Liver (tissue), 9 donors: ENCODE data around the gene PRPF19. TPM values are rescaled to one million over a fixed set of nuclear protein-coding genes. Genes with fewer than 3 reads are reported as not detected.

Experiments
- DNase-seq: peaks from one replicate; pipeline ENCODE4 v3.0.0-alpha.2; 2017; ENCODE audit warnings: low spot score
- H3K27ac ChIP-seq, 2 donors: one replicate each; pipeline ENCODE4 v1.7.0; 2013; ENCODE audit warnings: inconsistent platforms in 2 of 2, low read length in 2 of 2, control low read depth in 1 of 2, low read depth in 1 of 2, mild to moderate bottlenecking in 1 of 2
- H3K27me3 ChIP-seq, 4 donors: one replicate each; pipeline versions ENCODE4 v1.6.1 to v1.7.0; 2013; ENCODE audit warnings: low read length in 3 of 4, inconsistent platforms in 1 of 4, mild to moderate bottlenecking in 1 of 4, moderate library complexity in 1 of 4; ENCODE audit not compliant: control insufficient read depth in 4 of 4, insufficient read depth in 4 of 4
- H3K36me3 ChIP-seq, 4 donors: one replicate each; pipeline versions ENCODE4 v1.6.1 to v1.7.0; 2013; ENCODE audit warnings: low read length in 3 of 4, mild to moderate bottlenecking in 3 of 4, low read depth in 1 of 4, moderate library complexity in 1 of 4; ENCODE audit not compliant: control insufficient read depth in 4 of 4, insufficient read depth in 3 of 4
- H3K4me1 ChIP-seq, 4 donors: one replicate each; pipeline versions ENCODE4 v1.6.1 to v1.7.0; 2013; ENCODE audit warnings: low read length in 3 of 4, mild to moderate bottlenecking in 3 of 4, moderate library complexity in 1 of 4; ENCODE audit not compliant: control insufficient read depth in 4 of 4, insufficient read depth in 4 of 4
- H3K4me3 ChIP-seq, 3 donors: one replicate each; pipeline versions ENCODE4 v1.6.1 to v1.7.0; 2013; ENCODE audit warnings: low read length in 3 of 3, control low read depth in 1 of 3, low read depth in 1 of 3, mild to moderate bottlenecking in 1 of 3
- H3K9ac ChIP-seq, 2 donors: one replicate each; pipeline ENCODE4 v1.7.0; 2013; ENCODE audit warnings: low read length in 2 of 2, mild to moderate bottlenecking in 2 of 2, moderate library complexity in 2 of 2, control low read depth in 1 of 2, low read depth in 1 of 2
- H3K9me3 ChIP-seq, 4 donors: one replicate each; pipeline versions ENCODE4 v1.6.1 to v1.7.0; 2013; ENCODE audit warnings: low read length in 3 of 4; ENCODE audit not compliant: control insufficient read depth in 4 of 4
- EGR1 ChIP-seq, 2 donors: IDR thresholded peaks; 2 replicates each; pipeline ENCODE4 v1.6.1; 2016 to 2018; ENCODE audit warnings: antibody characterized with exemption in 2 of 2, low read depth in 2 of 2
- FOXA1 ChIP-seq: IDR thresholded peaks from 2 replicates; pipeline ENCODE4 v1.6.1; 2016; ENCODE audit warnings: antibody characterized with exemption
- FOXA2 ChIP-seq: IDR thresholded peaks from 2 replicates; pipeline ENCODE4 v1.6.1; 2016; ENCODE audit warnings: antibody characterized with exemption
- GABPA ChIP-seq, 2 donors: IDR thresholded peaks in 1 of 2; conservative IDR thresholded peaks in 1 of 2; 2 replicates each; pipeline ENCODE4 v1.6.1; 2016; ENCODE audit warnings: antibody characterized with exemption in 2 of 2, mild to moderate bottlenecking in 1 of 2, moderate library complexity in 1 of 2
- HNF4A ChIP-seq, 2 donors: conservative IDR thresholded peaks; 2 replicates each; pipeline ENCODE4 v1.6.1; 2016; ENCODE audit warnings: antibody characterized with exemption in 2 of 2, mild to moderate bottlenecking in 2 of 2
- HNF4G ChIP-seq: IDR thresholded peaks from 2 replicates; pipeline ENCODE4 v1.6.1; 2016; ENCODE audit warnings: antibody characterized with exemption
- JUND ChIP-seq, 2 donors: IDR thresholded peaks; 2 replicates each; pipeline ENCODE4 v1.6.1; 2016; ENCODE audit warnings: antibody characterized with exemption in 2 of 2
- NR2F2 ChIP-seq: IDR thresholded peaks from 2 replicates; pipeline ENCODE4 v1.6.1; 2016; ENCODE audit warnings: antibody characterized with exemption
- RAD21 ChIP-seq, 2 donors: IDR thresholded peaks; 2 replicates each; pipeline ENCODE4 v1.6.1; 2016; ENCODE audit warnings: antibody characterized with exemption in 2 of 2, mild to moderate bottlenecking in 2 of 2
- RXRA ChIP-seq, 2 donors: IDR thresholded peaks; 2 replicates each; pipeline ENCODE4 v1.6.1; 2017 to 2018; ENCODE audit warnings: antibody characterized with exemption in 2 of 2, mild to moderate bottlenecking in 1 of 2
- SP1 ChIP-seq: IDR thresholded peaks from 2 replicates; pipeline ENCODE4 v1.6.1; 2018; ENCODE audit warnings: antibody characterized with exemption, mild to moderate bottlenecking
- TAF1 ChIP-seq: conservative IDR thresholded peaks from 2 replicates; pipeline ENCODE4 v1.6.1; 2016; ENCODE audit warnings: antibody characterized with exemption, mild to moderate bottlenecking
- YY1 ChIP-seq: IDR thresholded peaks from 2 replicates; pipeline ENCODE4 v1.6.1; 2016; ENCODE audit warnings: antibody characterized with exemption, mild to moderate bottlenecking
- WGBS: extraction: QIAGEN DNeasy Blood & Tissue Kit; methylation state at CpG from one replicate; pipeline ENCODE4 v1.1.7; 2013; 5-methylcytosine and 5-hydroxymethylcytosine counted together
- polyA plus RNA-seq, 2 donors: library from polyadenylated mRNA; stranded (reverse) in 1 of 2; unstranded in 1 of 2; fragments of 200-250 nt in 1 of 2; fragments of >200 nt in 1 of 2; fragmentation: Nextera tagmentation in 1 of 2; extraction: Ambion mirVana in 1 of 2; gene quantifications; one replicate each; pipeline versions ENCODE4 v1.2.1 to v1.2.3, GENCODE V29; 2013 to 2015
- total RNA-seq, 2 donors: library from RNA; depleted of rRNA; stranded (reverse); fragments of >200 nt; gene quantifications; one replicate each; pipeline ENCODE4 v1.2.3, GENCODE V29; 2014
- TF ChIP-seq, protein P1 (sequence below): IDR thresholded peaks from 2 replicates; pipeline ENCODE4 v1.6.1; 2016; ENCODE audit warnings: antibody characterized with exemption
- TF ChIP-seq, protein P2 (sequence below): IDR thresholded peaks from 2 replicates; pipeline ENCODE4 v1.6.1; 2016; ENCODE audit warnings: antibody characterized with exemption, mild to moderate bottlenecking
- TF ChIP-seq, protein P3 (sequence below): IDR thresholded peaks from 2 replicates; pipeline ENCODE4 v1.6.1; 2016; ENCODE audit warnings: antibody characterized with exemption
- TF ChIP-seq, protein P4 (sequence below): IDR thresholded peaks from 2 replicates; pipeline ENCODE4 v1.6.1; 2016; ENCODE audit warnings: antibody characterized with exemption
- donor health status: healthy.
- donor health status: healthy.
- donor health status: healthy.
- donor health status: healthy.
- donor health status: healthy.

PRPF19 gene
- total and polyA plus RNA-seq, 4 donors, result 25.4 to 57.1 (median 40.4) TPM

DNA sequence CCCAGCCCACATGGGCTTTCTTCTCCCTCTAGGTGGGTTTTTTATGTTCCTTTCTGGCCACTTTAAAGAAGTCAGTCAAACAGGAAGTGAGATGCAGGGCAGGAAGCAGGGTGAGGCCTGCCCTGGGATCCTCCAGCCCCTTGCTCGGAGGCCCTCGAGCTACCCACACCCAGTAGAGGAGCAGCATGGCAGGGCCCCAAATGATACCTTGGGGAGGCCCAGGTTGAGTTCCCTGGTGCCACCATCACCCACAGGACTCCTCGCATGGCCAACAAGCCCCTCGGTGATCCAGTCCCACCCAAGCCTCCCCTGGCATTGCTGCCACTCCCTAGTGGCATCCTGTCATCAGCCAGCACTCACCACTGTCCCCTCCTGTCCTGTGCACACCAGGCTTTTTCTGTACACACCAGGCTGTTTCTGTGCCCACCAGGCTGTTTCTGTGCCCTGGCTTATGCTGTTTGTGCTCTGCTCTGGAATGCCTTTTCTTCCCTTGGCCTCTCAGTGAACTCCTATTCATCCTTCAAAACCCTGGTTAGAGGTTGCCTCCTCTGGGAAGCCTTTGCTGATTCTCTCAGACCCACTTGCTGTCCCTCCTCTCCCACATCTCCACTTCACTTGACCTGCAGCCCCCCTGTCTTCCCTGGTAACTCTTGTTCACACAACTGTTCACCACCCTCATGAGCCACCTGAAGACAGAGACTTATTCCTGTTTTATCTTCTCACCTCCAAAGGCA, 47.5 kb downstream of the PRPF19 start:
- Histone ChIP-seq H3K36me3 (no peaks in the 10 kb centered on the region), H3K9me3 (no peaks in the 10 kb centered on the region), H3K27me3 (no peaks in the 10 kb centered on the region), H3K4me1 (peaks cover 0 to 4% (median 3%) of the 10 kb centered on the region in 4 donors), H3K4me3 (no peak overlapping the region), H3K9ac (no peak overlapping the region), H3K27ac (no peak overlapping the region)
- no peak for DNase-seq
- TF ChIP-seq FOXA2, result no peak
- no peak for TF ChIP-seq YY1
- TF ChIP-seq, protein P1, sequence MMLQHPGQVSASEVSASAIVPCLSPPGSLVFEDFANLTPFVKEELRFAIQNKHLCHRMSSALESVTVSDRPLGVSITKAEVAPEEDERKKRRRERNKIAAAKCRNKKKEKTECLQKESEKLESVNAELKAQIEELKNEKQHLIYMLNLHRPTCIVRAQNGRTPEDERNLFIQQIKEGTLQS, result no peak
- no peak for TF ChIP-seq RXRA (IDR thresholded peaks at IDR 0.05)
- no peak for TF ChIP-seq JUND (IDR thresholded peaks at IDR 0.05)
- TF ChIP-seq, protein P2, sequence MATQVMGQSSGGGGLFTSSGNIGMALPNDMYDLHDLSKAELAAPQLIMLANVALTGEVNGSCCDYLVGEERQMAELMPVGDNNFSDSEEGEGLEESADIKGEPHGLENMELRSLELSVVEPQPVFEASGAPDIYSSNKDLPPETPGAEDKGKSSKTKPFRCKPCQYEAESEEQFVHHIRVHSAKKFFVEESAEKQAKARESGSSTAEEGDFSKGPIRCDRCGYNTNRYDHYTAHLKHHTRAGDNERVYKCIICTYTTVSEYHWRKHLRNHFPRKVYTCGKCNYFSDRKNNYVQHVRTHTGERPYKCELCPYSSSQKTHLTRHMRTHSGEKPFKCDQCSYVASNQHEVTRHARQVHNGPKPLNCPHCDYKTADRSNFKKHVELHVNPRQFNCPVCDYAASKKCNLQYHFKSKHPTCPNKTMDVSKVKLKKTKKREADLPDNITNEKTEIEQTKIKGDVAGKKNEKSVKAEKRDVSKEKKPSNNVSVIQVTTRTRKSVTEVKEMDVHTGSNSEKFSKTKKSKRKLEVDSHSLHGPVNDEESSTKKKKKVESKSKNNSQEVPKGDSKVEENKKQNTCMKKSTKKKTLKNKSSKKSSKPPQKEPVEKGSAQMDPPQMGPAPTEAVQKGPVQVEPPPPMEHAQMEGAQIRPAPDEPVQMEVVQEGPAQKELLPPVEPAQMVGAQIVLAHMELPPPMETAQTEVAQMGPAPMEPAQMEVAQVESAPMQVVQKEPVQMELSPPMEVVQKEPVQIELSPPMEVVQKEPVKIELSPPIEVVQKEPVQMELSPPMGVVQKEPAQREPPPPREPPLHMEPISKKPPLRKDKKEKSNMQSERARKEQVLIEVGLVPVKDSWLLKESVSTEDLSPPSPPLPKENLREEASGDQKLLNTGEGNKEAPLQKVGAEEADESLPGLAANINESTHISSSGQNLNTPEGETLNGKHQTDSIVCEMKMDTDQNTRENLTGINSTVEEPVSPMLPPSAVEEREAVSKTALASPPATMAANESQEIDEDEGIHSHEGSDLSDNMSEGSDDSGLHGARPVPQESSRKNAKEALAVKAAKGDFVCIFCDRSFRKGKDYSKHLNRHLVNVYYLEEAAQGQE, result no peak
- TF ChIP-seq TAF1, result no peak
- TF ChIP-seq SP1, result no peak
- TF ChIP-seq, protein P3, sequence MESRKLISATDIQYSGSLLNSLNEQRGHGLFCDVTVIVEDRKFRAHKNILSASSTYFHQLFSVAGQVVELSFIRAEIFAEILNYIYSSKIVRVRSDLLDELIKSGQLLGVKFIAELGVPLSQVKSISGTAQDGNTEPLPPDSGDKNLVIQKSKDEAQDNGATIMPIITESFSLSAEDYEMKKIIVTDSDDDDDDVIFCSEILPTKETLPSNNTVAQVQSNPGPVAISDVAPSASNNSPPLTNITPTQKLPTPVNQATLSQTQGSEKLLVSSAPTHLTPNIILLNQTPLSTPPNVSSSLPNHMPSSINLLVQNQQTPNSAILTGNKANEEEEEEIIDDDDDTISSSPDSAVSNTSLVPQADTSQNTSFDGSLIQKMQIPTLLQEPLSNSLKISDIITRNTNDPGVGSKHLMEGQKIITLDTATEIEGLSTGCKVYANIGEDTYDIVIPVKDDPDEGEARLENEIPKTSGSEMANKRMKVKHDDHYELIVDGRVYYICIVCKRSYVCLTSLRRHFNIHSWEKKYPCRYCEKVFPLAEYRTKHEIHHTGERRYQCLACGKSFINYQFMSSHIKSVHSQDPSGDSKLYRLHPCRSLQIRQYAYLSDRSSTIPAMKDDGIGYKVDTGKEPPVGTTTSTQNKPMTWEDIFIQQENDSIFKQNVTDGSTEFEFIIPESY, result no peak
- no peak for TF ChIP-seq HNF4A (conservative IDR thresholded peaks at IDR 0.05)
- no peak for TF ChIP-seq HNF4G
- 88% methylated on average over 4 of the region's 4 CpGs for WGBS

DNA sequence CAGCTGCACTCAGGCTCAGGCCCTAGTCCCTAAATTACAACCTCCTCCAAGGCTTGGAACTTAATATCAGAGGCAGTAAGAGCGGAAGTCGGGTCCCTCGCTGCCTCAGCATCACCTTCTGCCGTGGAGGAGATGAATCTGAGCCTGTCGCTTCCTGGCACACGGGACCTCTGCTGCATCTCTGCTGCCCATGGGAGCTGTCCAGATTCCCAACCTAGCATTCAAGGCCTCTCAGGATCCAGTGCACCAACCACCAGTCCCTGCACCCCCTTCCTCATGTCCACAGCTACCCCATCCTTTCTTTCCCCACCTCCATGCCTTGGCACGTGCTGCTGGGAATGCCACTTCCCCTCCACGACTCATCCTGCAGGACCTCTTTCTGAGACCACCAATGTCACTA, 48.1 kb downstream of the PRPF19 start:
- Histone ChIP-seq H3K4me3 (no peak overlapping the region), H3K9me3 (no peaks in the 10 kb centered on the region), H3K36me3 (no peaks in the 10 kb centered on the region), H3K4me1 (peaks cover 0 to 4% (median 3%) of the 10 kb centered on the region in 4 donors), H3K27ac (no peak overlapping the region), H3K27me3 (no peaks in the 10 kb centered on the region), H3K9ac (no peak overlapping the region)
- WGBS, result 90% methylated on average over 8 of the region's 8 CpGs
- DNase-seq, result no peak
- TF ChIP-seq, protein P2, result no peak
- TF ChIP-seq RXRA (IDR thresholded peaks at IDR 0.05) (no peak), GABPA (IDR thresholded peaks at IDR 0.05 in 1 of 2, conservative IDR thresholded peaks at IDR 0.05 in 1 of 2) (no peak), YY1 (no peak), HNF4A (conservative IDR thresholded peaks at IDR 0.05) (no peak), JUND (IDR thresholded peaks at IDR 0.05) (no peak), FOXA1 (no peak), SP1 (no peak), HNF4G (no peak), TAF1 (no peak), NR2F2 (no peak), RAD21 (IDR thresholded peaks at IDR 0.05) (no peak), EGR1 (IDR thresholded peaks at IDR 0.05; ENCODE audit: low read depth in 2 of 2) (no peak)
- TF ChIP-seq, protein P4, sequence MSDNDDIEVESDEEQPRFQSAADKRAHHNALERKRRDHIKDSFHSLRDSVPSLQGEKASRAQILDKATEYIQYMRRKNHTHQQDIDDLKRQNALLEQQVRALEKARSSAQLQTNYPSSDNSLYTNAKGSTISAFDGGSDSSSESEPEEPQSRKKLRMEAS, result no peak
- TF ChIP-seq, protein P3, result no peak
